Measurements from ENCODE around the gene HOXB8. TPM values are rescaled to one million over a fixed set of nuclear protein-coding genes. Genes with fewer than 3 reads are reported as not detected.

Gene HOXB8
- total and polyA plus RNA-seq, 2 experiments from 2014 or later = not detected

- TF ChIP-seq EZH2 (IDR thresholded peaks at IDR 0.05; ENCODE audit: low read depth, unreplicated experiment) (peak; percentile 90), ZNF114 (CRISPR knock-in tag; IDR thresholded peaks at IDR 0.05) (no peak), EZH2phosphoT487 (IDR thresholded peaks at IDR 0.05; ENCODE audit: unreplicated experiment) (no peak), JUNB (IDR thresholded peaks at IDR 0.05; ENCODE audit: unreplicated experiment) (no peak), ETS1 (IDR thresholded peaks at IDR 0.05) (no peak)
- TF ChIP-seq, protein P1, sequence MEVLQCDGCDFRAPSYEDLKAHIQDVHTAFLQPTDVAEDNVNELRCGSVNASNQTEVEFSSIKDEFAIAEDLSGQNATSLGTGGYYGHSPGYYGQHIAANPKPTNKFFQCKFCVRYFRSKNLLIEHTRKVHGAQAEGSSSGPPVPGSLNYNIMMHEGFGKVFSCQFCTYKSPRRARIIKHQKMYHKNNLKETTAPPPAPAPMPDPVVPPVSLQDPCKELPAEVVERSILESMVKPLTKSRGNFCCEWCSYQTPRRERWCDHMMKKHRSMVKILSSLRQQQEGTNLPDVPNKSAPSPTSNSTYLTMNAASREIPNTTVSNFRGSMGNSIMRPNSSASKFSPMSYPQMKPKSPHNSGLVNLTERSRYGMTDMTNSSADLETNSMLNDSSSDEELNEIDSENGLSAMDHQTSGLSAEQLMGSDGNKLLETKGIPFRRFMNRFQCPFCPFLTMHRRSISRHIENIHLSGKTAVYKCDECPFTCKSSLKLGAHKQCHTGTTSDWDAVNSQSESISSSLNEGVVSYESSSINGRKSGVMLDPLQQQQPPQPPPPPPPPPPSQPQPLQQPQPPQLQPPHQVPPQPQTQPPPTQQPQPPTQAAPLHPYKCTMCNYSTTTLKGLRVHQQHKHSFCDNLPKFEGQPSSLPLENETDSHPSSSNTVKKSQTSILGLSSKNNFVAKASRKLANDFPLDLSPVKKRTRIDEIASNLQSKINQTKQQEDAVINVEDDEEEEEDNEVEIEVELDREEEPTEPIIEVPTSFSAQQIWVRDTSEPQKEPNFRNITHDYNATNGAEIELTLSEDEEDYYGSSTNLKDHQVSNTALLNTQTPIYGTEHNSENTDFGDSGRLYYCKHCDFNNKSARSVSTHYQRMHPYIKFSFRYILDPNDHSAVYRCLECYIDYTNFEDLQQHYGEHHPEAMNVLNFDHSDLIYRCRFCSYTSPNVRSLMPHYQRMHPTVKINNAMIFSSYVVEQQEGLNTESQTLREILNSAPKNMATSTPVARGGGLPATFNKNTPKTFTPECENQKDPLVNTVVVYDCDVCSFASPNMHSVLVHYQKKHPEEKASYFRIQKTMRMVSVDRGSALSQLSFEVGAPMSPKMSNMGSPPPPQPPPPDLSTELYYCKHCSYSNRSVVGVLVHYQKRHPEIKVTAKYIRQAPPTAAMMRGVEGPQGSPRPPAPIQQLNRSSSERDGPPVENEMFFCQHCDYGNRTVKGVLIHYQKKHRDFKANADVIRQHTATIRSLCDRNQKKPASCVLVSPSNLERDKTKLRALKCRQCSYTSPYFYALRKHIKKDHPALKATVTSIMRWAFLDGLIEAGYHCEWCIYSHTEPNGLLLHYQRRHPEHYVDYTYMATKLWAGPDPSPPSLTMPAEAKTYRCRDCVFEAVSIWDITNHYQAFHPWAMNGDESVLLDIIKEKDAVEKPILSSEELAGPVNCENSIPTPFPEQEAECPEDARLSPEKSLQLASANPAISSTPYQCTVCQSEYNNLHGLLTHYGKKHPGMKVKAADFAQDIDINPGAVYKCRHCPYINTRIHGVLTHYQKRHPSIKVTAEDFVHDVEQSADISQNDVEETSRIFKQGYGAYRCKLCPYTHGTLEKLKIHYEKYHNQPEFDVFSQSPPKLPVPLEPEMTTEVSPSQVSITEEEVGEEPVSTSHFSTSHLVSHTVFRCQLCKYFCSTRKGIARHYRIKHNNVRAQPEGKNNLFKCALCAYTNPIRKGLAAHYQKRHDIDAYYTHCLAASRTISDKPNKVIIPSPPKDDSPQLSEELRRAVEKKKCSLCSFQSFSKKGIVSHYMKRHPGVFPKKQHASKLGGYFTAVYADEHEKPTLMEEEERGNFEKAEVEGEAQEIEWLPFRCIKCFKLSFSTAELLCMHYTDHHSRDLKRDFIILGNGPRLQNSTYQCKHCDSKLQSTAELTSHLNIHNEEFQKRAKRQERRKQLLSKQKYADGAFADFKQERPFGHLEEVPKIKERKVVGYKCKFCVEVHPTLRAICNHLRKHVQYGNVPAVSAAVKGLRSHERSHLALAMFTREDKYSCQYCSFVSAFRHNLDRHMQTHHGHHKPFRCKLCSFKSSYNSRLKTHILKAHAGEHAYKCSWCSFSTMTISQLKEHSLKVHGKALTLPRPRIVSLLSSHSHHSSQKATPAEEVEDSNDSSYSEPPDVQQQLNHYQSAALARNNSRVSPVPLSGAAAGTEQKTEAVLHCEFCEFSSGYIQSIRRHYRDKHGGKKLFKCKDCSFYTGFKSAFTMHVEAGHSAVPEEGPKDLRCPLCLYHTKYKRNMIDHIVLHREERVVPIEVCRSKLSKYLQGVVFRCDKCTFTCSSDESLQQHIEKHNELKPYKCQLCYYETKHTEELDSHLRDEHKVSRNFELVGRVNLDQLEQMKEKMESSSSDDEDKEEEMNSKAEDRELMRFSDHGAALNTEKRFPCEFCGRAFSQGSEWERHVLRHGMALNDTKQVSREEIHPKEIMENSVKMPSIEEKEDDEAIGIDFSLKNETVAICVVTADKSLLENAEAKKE (CRISPR knock-in tag; IDR thresholded peaks at IDR 0.05) = no peak
- TF ChIP-seq, protein P2, sequence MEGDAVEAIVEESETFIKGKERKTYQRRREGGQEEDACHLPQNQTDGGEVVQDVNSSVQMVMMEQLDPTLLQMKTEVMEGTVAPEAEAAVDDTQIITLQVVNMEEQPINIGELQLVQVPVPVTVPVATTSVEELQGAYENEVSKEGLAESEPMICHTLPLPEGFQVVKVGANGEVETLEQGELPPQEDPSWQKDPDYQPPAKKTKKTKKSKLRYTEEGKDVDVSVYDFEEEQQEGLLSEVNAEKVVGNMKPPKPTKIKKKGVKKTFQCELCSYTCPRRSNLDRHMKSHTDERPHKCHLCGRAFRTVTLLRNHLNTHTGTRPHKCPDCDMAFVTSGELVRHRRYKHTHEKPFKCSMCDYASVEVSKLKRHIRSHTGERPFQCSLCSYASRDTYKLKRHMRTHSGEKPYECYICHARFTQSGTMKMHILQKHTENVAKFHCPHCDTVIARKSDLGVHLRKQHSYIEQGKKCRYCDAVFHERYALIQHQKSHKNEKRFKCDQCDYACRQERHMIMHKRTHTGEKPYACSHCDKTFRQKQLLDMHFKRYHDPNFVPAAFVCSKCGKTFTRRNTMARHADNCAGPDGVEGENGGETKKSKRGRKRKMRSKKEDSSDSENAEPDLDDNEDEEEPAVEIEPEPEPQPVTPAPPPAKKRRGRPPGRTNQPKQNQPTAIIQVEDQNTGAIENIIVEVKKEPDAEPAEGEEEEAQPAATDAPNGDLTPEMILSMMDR (conservative IDR thresholded peaks at IDR 0.05; ENCODE audit: low read depth in 2 of 2) = no peak
- Histone ChIP-seq H3K36me3 (ENCODE audit: insufficient read depth) (no peaks in the 10 kb centered on the region), H4K20me1 (replicated peaks; ENCODE audit: insufficient read depth) (peaks cover 74% of the 10 kb centered on the region), H3K4me2 (peak overlapping the region; percentile 33; the same call in 1 of the 2 replicates), H3K4me3 (no peak overlapping the region), H3K27ac (ENCODE audit: low read depth) (no peak overlapping the region), H3F3A (replicated peaks; ENCODE audit: low read depth) (peaks cover 74% of the 10 kb centered on the region), H3K4me1 (ENCODE audit: insufficient read depth) (peaks cover 78% of the 10 kb centered on the region), H3K79me2 (replicated peaks; ENCODE audit: insufficient read depth) (no peaks in the 10 kb centered on the region), H3K27me3 (ENCODE audit: insufficient read depth) (peaks cover 100% of the 10 kb centered on the region), H3K9me2 (ENCODE audit: insufficient read depth) (no peaks in the 10 kb centered on the region), H2AFZ (no peak overlapping the region)
- H3K4me1 Mint-ChIP-seq = peaks cover 26% of the 10 kb centered on the region
- H3K36me3 Mint-ChIP-seq (ENCODE audit: low read depth) = no peaks in the 10 kb centered on the region
- H3K4me3 Mint-ChIP-seq = no peak overlapping the region; the same call in 2 of the 3 replicates
- DNase-seq (ENCODE audit: low spot score) (no peak), ATAC-seq (peak; percentile 19)
- H3K27me3 Mint-ChIP-seq (ENCODE audit: insufficient read depth, low read depth, poor library complexity) = no peaks in the 10 kb centered on the region
- no peaks in the 10 kb centered on the region; the same call in 2 of the 3 replicates for H3K9me3 Mint-ChIP-seq
- no peak overlapping the region for H3K27ac Mint-ChIP-seq
Observed at GRCh38 chr17:48571024-48571818, 43.9 kb downstream of the HOXB8 start.
